CD4-positive, alpha-beta memory T cell (primary cell): ENCODE data around the gene SH3GL3. TPM values are rescaled to one million over a fixed set of nuclear protein-coding genes. Genes with fewer than 3 reads are reported as not detected.

Experiments used
- CTCF ChIA-PET: fragments of 350-600 bp; sonication (Branson Sonifier 250); formaldehyde crosslinking; loops from one replicate; lab custom pipeline; 2021; ENCODE audit warnings: inconsistent platforms; ENCODE audit not compliant: partially characterized antibody; lab: Charles Lee
- POLR2A ChIA-PET: fragments of 350-600 bp; sonication (Branson Sonifier 250); formaldehyde crosslinking; loops from one replicate; lab custom pipeline; 2021; ENCODE audit not compliant: partially characterized antibody; lab: Charles Lee
- DNase-seq, 5 donors: peaks; one replicate each; pipeline versions ENCODE4 v3.0.0 to v3.0.0-alpha.2; 2020 to 2022; ENCODE audit warnings: mixed read lengths in 1 of 5
- H3K27ac ChIP-seq: one replicate; pipeline ENCODE4 v1.7.0; 2013; ENCODE audit warnings: low read depth, low read length
- H3K27me3 ChIP-seq: 2 replicates; pipeline ENCODE4 v1.7.0; 2013; ENCODE audit warnings: mild to moderate bottlenecking, low read length, moderate library complexity; ENCODE audit not compliant: insufficient read depth
- H3K36me3 ChIP-seq: 2 replicates; pipeline ENCODE4 v1.7.0; 2013; ENCODE audit warnings: mild to moderate bottlenecking, low read length, moderate library complexity; ENCODE audit not compliant: insufficient read depth
- H3K4me1 ChIP-seq: 2 replicates; pipeline ENCODE4 v1.7.0; 2013; ENCODE audit warnings: mild to moderate bottlenecking, low read length, moderate library complexity; ENCODE audit not compliant: insufficient read depth
- H3K4me3 ChIP-seq, 2 donors: one replicate each; pipeline ENCODE4 v1.7.0; 2013; ENCODE audit warnings: low read length in 2 of 2, mild to moderate bottlenecking in 1 of 2
- H3K9me3 ChIP-seq, 2 donors: one replicate each; pipeline ENCODE4 v1.7.0; 2013; ENCODE audit warnings: low read length in 2 of 2, control low read depth in 1 of 2; ENCODE audit not compliant: control insufficient read depth in 1 of 2
- H3K27ac Mint-ChIP-seq, 7 donors: one replicate each; pipeline ENCODE4 v1.8.0; 2020 to 2021; ENCODE audit warnings: mixed read lengths in 7 of 7, mild to moderate bottlenecking in 6 of 7, inconsistent platforms in 3 of 7, moderate library complexity in 3 of 7
- H3K27me3 Mint-ChIP-seq, 2 donors: one replicate each; pipeline ENCODE4 v1.8.0; 2020 to 2021; ENCODE audit warnings: mixed read lengths in 2 of 2
- H3K36me3 Mint-ChIP-seq, 2 donors: one replicate each; pipeline ENCODE4 v1.8.0; 2020 to 2021; ENCODE audit warnings: mixed read lengths in 2 of 2, inconsistent platforms in 1 of 2, mild to moderate bottlenecking in 1 of 2
- H3K4me1 Mint-ChIP-seq, 4 donors: one replicate each; pipeline ENCODE4 v1.8.0; 2020 to 2021; ENCODE audit warnings: mixed read lengths in 4 of 4, mild to moderate bottlenecking in 1 of 4
- H3K4me3 Mint-ChIP-seq, 8 donors: one replicate each; pipeline ENCODE4 v1.8.0; 2020 to 2021; ENCODE audit warnings: mixed read lengths in 8 of 8, mild to moderate bottlenecking in 7 of 8, moderate library complexity in 6 of 8, inconsistent platforms in 3 of 8
- H3K9me3 Mint-ChIP-seq, 8 donors: one replicate each; pipeline ENCODE4 v1.8.0; 2020 to 2021; ENCODE audit warnings: mixed read lengths in 8 of 8, mild to moderate bottlenecking in 5 of 8, inconsistent platforms in 3 of 8, moderate library complexity in 1 of 8
- intact Hi-C: fragments of 100-400 bp; cut with micrococcal nuclease; formaldehyde crosslinking; loops from one replicate; pipeline ENCODE4 v1.15.1; 2023
- polyA plus RNA-seq, 2 donors: library from polyadenylated mRNA; unstranded; fragments of 300-500 nt; fragmentation: Illumina TruSeq; gene quantifications; one replicate each; pipeline ENCODE4 v1.2.3, GENCODE V29; 2021
- total RNA-seq, 2 experiments: library from RNA; stranded (reverse); gene quantifications; one replicate each; pipeline ENCODE4 v1.2.3, GENCODE V29; 2021

Gene SH3GL3
- total and polyA plus RNA-seq, 4 experiments from 2014 or later, result 0.34 TPM; not detected in 3

GRCh38 chr15:83475551-83475950, 28.4 kb downstream of the SH3GL3 start:
- DNase-seq, result no peak
- Mint-ChIP-seq H3K27ac (no peak overlapping the region), H3K9me3 (peaks cover 0 to 6% (median under 1%) of the 10 kb centered on the region in 8 donors), H3K27me3 (peaks cover 3 to 6% of the 10 kb centered on the region in 2 donors), H3K4me3 (no peak overlapping the region), H3K36me3 (no peaks in the 10 kb centered on the region), H3K4me1 (no peaks in the 10 kb centered on the region)
- intact Hi-C loops, result no loop called here
- H3K27me3 ChIP-seq, result no peaks in the 10 kb centered on the region
- ChIA-PET POLR2A (no interaction called here), CTCF (no interaction called here)
- H3K9me3 ChIP-seq, result no peaks in the 10 kb centered on the region
- no peaks in the 10 kb centered on the region for H3K36me3 ChIP-seq
- no peaks in the 10 kb centered on the region for H3K4me1 ChIP-seq
- H3K27ac ChIP-seq, result no peak overlapping the region
- no peak overlapping the region for H3K4me3 ChIP-seq

GRCh38 chr15:83476066-83476465, 28.9 kb downstream of the SH3GL3 start:
- H3K27me3 Mint-ChIP-seq, result peaks cover 2 to 6% of the 10 kb centered on the region in 2 donors
- Histone ChIP-seq H3K4me3 (no peak overlapping the region), H3K36me3 (no peaks in the 10 kb centered on the region), H3K9me3 (no peaks in the 10 kb centered on the region), H3K27ac (no peak overlapping the region), H3K27me3 (no peaks in the 10 kb centered on the region), H3K4me1 (no peaks in the 10 kb centered on the region)
- ChIA-PET CTCF (no interaction called here), POLR2A (no interaction called here)
- H3K27ac Mint-ChIP-seq, result no peak overlapping the region
- no peak for DNase-seq
- peaks cover 0 to 6% (median under 1%) of the 10 kb centered on the region in 8 donors for H3K9me3 Mint-ChIP-seq
- no peaks in the 10 kb centered on the region for H3K4me1 Mint-ChIP-seq
- intact Hi-C loops, result no loop called here
- no peak overlapping the region for H3K4me3 Mint-ChIP-seq
- no peaks in the 10 kb centered on the region for H3K36me3 Mint-ChIP-seq

GRCh38 chr15:83476708-83477107, 29.6 kb downstream of the SH3GL3 start:
- H3K36me3 ChIP-seq, result no peaks in the 10 kb centered on the region

DNA sequence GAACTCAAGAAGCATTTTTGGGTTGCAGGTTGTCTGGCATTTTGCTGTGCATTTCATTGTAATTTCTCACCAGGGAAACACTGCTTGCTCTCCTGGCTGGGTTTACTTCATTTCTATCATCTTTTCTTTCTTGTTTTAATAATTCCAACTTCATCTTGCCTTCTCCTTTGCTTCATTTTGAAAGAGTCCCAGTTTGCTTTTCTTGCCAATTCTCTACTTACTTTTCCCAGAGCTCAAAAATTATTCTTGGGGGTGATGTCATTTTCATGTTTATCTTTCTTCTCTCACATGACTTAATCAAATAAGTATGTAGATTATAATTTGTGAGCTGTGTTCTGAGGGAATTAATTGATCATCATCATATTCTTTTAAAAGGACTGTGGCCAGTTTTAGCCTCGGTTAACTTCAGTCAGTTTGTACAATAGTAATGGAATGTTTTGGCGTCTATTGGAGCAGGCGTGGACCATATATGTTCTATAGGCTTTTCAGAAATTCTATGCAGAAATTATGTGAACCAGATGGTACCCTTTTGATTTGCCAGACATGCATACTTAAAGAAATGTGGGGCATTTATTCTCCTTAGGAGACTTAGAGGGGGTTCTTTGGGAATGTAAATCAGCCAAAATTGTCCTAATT, 30.1 kb downstream of the SH3GL3 start:
- Mint-ChIP-seq H3K27ac (no peak overlapping the region), H3K4me3 (no peak overlapping the region), H3K36me3 (no peaks in the 10 kb centered on the region), H3K9me3 (peaks cover 0 to 5% (median under 1%) of the 10 kb centered on the region in 8 donors), H3K27me3 (peaks cover 2 to 6% of the 10 kb centered on the region in 2 donors), H3K4me1 (no peaks in the 10 kb centered on the region)
- POLR2A ChIA-PET, result no interaction called here
- Histone ChIP-seq H3K27ac (no peak overlapping the region), H3K36me3 (no peaks in the 10 kb centered on the region), H3K9me3 (no peaks in the 10 kb centered on the region), H3K27me3 (no peaks in the 10 kb centered on the region), H3K4me1 (no peaks in the 10 kb centered on the region), H3K4me3 (no peak overlapping the region)
- intact Hi-C loops, result no loop called here
- CTCF ChIA-PET, result no interaction called here
- DNase-seq, result no peak

More at GRCh38 chr15:83476708-83477107, 29.6 kb downstream of the SH3GL3 start:
- DNase-seq, result no peak
- Mint-ChIP-seq H3K27ac (no peak overlapping the region), H3K9me3 (peaks cover 0 to 6% (median under 1%) of the 10 kb centered on the region in 8 donors), H3K4me1 (no peaks in the 10 kb centered on the region), H3K36me3 (no peaks in the 10 kb centered on the region), H3K4me3 (no peak overlapping the region), H3K27me3 (peaks cover 2 to 6% of the 10 kb centered on the region in 2 donors)
- Histone ChIP-seq H3K27me3 (no peaks in the 10 kb centered on the region), H3K4me3 (no peak overlapping the region), H3K4me1 (no peaks in the 10 kb centered on the region), H3K27ac (no peak overlapping the region), H3K9me3 (no peaks in the 10 kb centered on the region)
- ChIA-PET POLR2A (no interaction called here), CTCF (no interaction called here)
- intact Hi-C loops, result no loop called here

DNA sequence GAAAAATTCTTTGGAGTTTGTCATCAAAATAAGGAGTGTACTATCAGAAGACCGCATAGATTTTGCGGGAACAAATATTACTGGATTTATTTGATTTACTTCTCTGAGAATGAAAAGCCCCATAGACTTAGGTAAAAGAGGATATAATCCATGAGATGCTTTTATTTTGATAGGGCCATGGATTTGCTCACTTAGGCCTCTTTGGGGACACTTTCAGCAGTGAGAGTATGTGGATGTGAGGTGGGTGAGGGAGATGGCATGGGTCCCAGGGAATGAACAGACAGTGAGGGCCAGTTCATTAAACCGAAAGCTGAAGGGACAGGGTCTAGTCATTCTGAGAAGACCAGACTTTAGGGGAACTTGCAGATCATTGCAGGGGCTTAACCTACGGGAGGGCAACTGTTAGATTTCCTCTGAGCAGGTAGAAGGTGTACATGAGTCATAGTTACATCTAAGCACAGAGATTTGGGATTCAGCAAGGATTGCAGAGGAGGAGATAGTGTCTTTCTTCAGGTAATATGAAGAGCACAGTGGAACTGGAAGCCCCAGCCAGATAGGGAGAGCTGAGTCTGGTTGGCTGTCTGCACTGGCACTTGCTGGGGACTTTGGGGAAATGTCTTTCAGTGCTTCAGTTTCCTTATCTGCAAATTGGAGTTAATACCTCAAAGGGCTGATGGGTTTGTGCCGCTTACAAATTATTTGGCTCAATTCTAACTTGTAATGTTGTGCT, 30.8 kb downstream of the SH3GL3 start:
- H3K9me3 Mint-ChIP-seq, result peaks cover 0 to 4% (median 0%) of the 10 kb centered on the region in 8 donors
- DNase-seq, result no peak
- intact Hi-C loops, result no loop called here
- Histone ChIP-seq H3K4me3 (no peak overlapping the region), H3K36me3 (no peaks in the 10 kb centered on the region), H3K9me3 (no peaks in the 10 kb centered on the region), H3K27ac (no peak overlapping the region), H3K27me3 (no peaks in the 10 kb centered on the region), H3K4me1 (no peaks in the 10 kb centered on the region)
- H3K4me1 Mint-ChIP-seq, result no peaks in the 10 kb centered on the region
- H3K27ac Mint-ChIP-seq, result no peak overlapping the region
- ChIA-PET CTCF (no interaction called here), POLR2A (no interaction called here)
- no peak overlapping the region for H3K4me3 Mint-ChIP-seq
- H3K36me3 Mint-ChIP-seq, result no peaks in the 10 kb centered on the region
- peaks cover 2 to 6% of the 10 kb centered on the region in 2 donors for H3K27me3 Mint-ChIP-seq

- Histone ChIP-seq H3K9me3 (no peaks in the 10 kb centered on the region), H3K27me3 (no peaks in the 10 kb centered on the region), H3K4me3 (no peak overlapping the region), H3K36me3 (no peaks in the 10 kb centered on the region), H3K4me1 (no peaks in the 10 kb centered on the region), H3K27ac (no peak overlapping the region)
- H3K27ac Mint-ChIP-seq, result no peak overlapping the region
- intact Hi-C loops, result no loop called here
- H3K9me3 Mint-ChIP-seq, result peaks cover 0 to 10% (median 6%) of the 10 kb centered on the region in 8 donors
- no peaks in the 10 kb centered on the region for H3K4me1 Mint-ChIP-seq
- H3K36me3 Mint-ChIP-seq, result no peaks in the 10 kb centered on the region
- DNase-seq, result no peak
- H3K4me3 Mint-ChIP-seq, result no peak overlapping the region
- POLR2A ChIA-PET, result no interaction called here
- peaks cover 0 to 4% of the 10 kb centered on the region in 2 donors for H3K27me3 Mint-ChIP-seq
- CTCF ChIA-PET, result no interaction called here
Measured at GRCh38 chr15:83483612-83484011, 36.5 kb downstream of the SH3GL3 start.

DNA sequence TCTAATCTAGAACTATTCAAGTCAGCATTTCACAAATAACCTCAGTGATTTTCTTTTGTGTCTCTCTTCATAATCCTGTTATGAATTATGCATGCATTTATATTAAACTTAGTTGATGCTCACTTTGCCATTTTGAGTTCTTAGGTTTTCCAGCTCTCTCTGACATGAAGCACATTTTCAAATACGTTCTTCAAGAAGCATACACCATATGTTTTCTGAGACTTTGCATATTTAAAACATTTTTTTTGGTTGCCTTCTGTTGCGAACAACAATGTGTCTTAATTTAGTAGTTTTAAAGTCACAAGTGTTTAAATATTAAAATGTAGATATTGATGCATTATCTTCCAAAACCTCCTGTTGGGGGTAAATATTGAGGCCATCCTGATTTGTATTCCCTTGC, 37.5 kb downstream of the SH3GL3 start:
- Histone ChIP-seq H3K27ac (no peak overlapping the region), H3K4me1 (no peaks in the 10 kb centered on the region), H3K27me3 (no peaks in the 10 kb centered on the region), H3K36me3 (no peaks in the 10 kb centered on the region), H3K4me3 (no peak overlapping the region), H3K9me3 (no peaks in the 10 kb centered on the region)
- CTCF ChIA-PET, result no interaction called here
- Mint-ChIP-seq H3K36me3 (no peaks in the 10 kb centered on the region), H3K4me1 (no peaks in the 10 kb centered on the region), H3K9me3 (peaks cover 0 to 11% (median 6%) of the 10 kb centered on the region in 8 donors), H3K27ac (no peak overlapping the region), H3K27me3 (no peaks in the 10 kb centered on the region), H3K4me3 (no peak overlapping the region)
- intact Hi-C loops, result no loop called here
- DNase-seq, result no peak
- POLR2A ChIA-PET, result no interaction called here
